GM23338 (cell line): ENCODE results near the gene CUEDC1. TPM values are rescaled to one million over a fixed set of nuclear protein-coding genes. Genes with fewer than 3 reads are reported as not detected.

Source experiments
- ATAC-seq: fragments of 200-7000 bp; cut with Tn5 transposase; 3 replicates; pipeline ENCODE4 v1.9.1; 2020
- DNase-seq: peaks from one replicate; pipeline ENCODE4 v3.0.0-alpha.2; 2015; ENCODE audit warnings: low spot score
- H2AFZ ChIP-seq: fragments of 200-600 bp; sonication (generic); 2 replicates; pipeline ENCODE4 v1.8.0; 2016; ENCODE audit warnings: antibody characterized with exemption, mild to moderate bottlenecking, moderate library complexity
- H3F3A ChIP-seq: fragments of 200-600 bp; sonication (generic); replicated peaks from 2 replicates; pipeline ENCODE4 v1.8.0; 2017; ENCODE audit warnings: antibody characterized with exemption, mixed run types, low read depth
- H3K27ac ChIP-seq: fragments of 200-600 bp; sonication (generic); 2 replicates; pipeline ENCODE4 v1.6.1; 2016; ENCODE audit warnings: low read depth
- H3K27me3 ChIP-seq: fragments of 200-600 bp; sonication (generic); 2 replicates; pipeline ENCODE4 v1.8.0; 2016; ENCODE audit warnings: mild to moderate bottlenecking, mixed run types, moderate library complexity; ENCODE audit not compliant: insufficient read depth
- H3K36me3 ChIP-seq: fragments of 200-600 bp; sonication (generic); 2 replicates; pipeline ENCODE4 v1.8.0; 2016; ENCODE audit warnings: mild to moderate bottlenecking; ENCODE audit not compliant: insufficient read depth
- H3K4me1 ChIP-seq: fragments of 200-600 bp; sonication (generic); 2 replicates; pipeline ENCODE4 v1.8.0; 2016; ENCODE audit warnings: mild to moderate bottlenecking, moderate library complexity; ENCODE audit not compliant: insufficient read depth
- H3K4me2 ChIP-seq: fragments of 200-600 bp; sonication (generic); 2 replicates; pipeline ENCODE4 v1.7.1; 2017; ENCODE audit warnings: mixed run types
- H3K4me3 ChIP-seq: fragments of 200-600 bp; sonication (generic); 2 replicates; pipeline ENCODE4 v1.6.1; 2016; ENCODE audit warnings: mixed run types
- H3K79me2 ChIP-seq: fragments of 200-600 bp; sonication (generic); replicated peaks from 2 replicates; pipeline ENCODE4 v1.8.0; 2017; ENCODE audit warnings: mild to moderate bottlenecking; ENCODE audit not compliant: insufficient read depth
- H3K9me2 ChIP-seq: fragments of 200-600 bp; sonication (generic); 2 replicates; pipeline ENCODE4 v1.8.0; 2017; ENCODE audit not compliant: insufficient read depth
- H4K20me1 ChIP-seq: fragments of 200-600 bp; sonication (generic); replicated peaks from 2 replicates; pipeline ENCODE4 v1.8.0; 2017; ENCODE audit warnings: mild to moderate bottlenecking; ENCODE audit not compliant: insufficient read depth
- H3K27ac Mint-ChIP-seq: 2 replicates; pipeline ENCODE4 v1.8.0; 2020; ENCODE audit warnings: inconsistent platforms, mild to moderate bottlenecking, moderate library complexity, mixed read lengths
- H3K27me3 Mint-ChIP-seq: 3 replicates; pipeline ENCODE4 v1.8.0; 2022; ENCODE audit warnings: low read depth, mild to moderate bottlenecking, moderate library complexity, mixed read lengths, inconsistent platforms; ENCODE audit not compliant: insufficient read depth, poor library complexity
- H3K36me3 Mint-ChIP-seq: 3 replicates; pipeline ENCODE4 v1.8.0; 2021; ENCODE audit warnings: low read depth, mild to moderate bottlenecking, inconsistent platforms, moderate library complexity, mixed read lengths
- H3K4me1 Mint-ChIP-seq: 3 replicates; pipeline ENCODE4 v1.8.0; 2020; ENCODE audit warnings: mild to moderate bottlenecking, inconsistent platforms, mixed read lengths
- H3K4me3 Mint-ChIP-seq: 3 replicates; pipeline ENCODE4 v1.8.0; 2021; ENCODE audit warnings: moderate library complexity, mild to moderate bottlenecking, inconsistent platforms, mixed read lengths
- H3K9me3 Mint-ChIP-seq: 3 replicates; pipeline ENCODE4 v1.8.0; 2020; ENCODE audit warnings: moderate library complexity, mild to moderate bottlenecking, inconsistent platforms, mixed read lengths
- NANOG ChIP-seq: IDR thresholded peaks from 2 replicates; pipeline ENCODE4 v1.6.1; 2016; ENCODE audit warnings: antibody characterized with exemption, borderline replicate concordance
- polyA plus RNA-seq: library from polyadenylated mRNA; unstranded; fragments of >200 nt; fragmentation: Nextera tagmentation; extraction: Ambion mirVana; gene quantifications from 2 replicates; pipeline ENCODE4 v1.2.1, GENCODE V29; 2016
- total RNA-seq: library from RNA; depleted of rRNA; stranded (reverse); fragments of >200 nt; shearing (Covaris generic); gene quantifications from 2 replicates; pipeline ENCODE4 v1.2.3, GENCODE V29; 2014
- TF ChIP-seq, protein P1 (sequence below), 2 experiments: fragments of 200-600 bp in 1 of 2; sonication (generic) in 1 of 2; conservative IDR thresholded peaks; 2 replicates each; pipeline versions ENCODE4 v1.5.1 to v1.6.1; 2016 to 2017; ENCODE audit warnings: antibody characterized with exemption in 2 of 2, low read depth in 2 of 2, mild to moderate bottlenecking in 2 of 2, moderate library complexity in 1 of 2
- TF ChIP-seq, protein P2 (sequence below): fragments of 250-450 bp; sonication (Bioruptor Pico); IDR thresholded peaks from 2 replicates; pipeline ENCODE4 v1.5.0; 2020; ENCODE audit warnings: mild to moderate bottlenecking, moderate library complexity
- TF ChIP-seq, protein P3 (sequence below): IDR thresholded peaks from 2 replicates; pipeline ENCODE4 v1.6.1; 2016; ENCODE audit warnings: antibody characterized with exemption

Gene CUEDC1
- total and polyA plus RNA-seq, 2 experiments from 2014 or later = 3.0 to 7.7 TPM

DNA sequence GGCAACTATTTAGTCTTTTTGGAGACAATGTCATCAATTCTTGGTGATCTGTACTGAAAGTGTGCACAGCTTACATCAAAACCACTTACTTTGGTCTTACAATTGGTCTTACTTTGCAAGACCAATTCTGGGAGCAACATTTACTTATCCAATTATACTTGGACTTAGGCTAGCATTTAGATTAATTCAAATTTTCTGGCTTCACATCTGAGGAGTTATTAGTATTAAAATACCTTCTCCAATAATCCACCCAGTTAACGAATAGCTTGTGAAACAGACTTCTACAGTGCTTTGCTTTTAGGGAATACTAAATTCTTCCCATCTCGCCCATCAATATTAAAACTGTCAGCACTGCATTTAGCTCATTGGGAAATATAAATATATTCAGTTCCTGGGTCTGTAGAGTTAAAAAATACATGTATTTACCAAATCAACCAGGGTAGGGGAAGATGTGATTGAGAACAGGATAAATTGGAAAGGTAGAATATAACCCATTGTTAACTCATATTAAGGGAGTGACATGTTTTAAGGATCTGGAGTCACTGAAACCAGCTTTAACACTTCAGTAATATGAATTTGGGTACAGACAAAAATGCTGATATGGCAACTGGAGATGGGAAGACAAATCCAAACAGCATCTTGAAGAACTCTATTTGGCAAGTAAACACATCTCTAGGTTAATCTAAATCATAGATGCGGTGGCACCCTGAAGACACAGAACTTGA, 42.0 kb upstream of the CUEDC1 start (continued):
- TF ChIP-seq, protein P1, sequence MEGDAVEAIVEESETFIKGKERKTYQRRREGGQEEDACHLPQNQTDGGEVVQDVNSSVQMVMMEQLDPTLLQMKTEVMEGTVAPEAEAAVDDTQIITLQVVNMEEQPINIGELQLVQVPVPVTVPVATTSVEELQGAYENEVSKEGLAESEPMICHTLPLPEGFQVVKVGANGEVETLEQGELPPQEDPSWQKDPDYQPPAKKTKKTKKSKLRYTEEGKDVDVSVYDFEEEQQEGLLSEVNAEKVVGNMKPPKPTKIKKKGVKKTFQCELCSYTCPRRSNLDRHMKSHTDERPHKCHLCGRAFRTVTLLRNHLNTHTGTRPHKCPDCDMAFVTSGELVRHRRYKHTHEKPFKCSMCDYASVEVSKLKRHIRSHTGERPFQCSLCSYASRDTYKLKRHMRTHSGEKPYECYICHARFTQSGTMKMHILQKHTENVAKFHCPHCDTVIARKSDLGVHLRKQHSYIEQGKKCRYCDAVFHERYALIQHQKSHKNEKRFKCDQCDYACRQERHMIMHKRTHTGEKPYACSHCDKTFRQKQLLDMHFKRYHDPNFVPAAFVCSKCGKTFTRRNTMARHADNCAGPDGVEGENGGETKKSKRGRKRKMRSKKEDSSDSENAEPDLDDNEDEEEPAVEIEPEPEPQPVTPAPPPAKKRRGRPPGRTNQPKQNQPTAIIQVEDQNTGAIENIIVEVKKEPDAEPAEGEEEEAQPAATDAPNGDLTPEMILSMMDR (conservative IDR thresholded peaks at IDR 0.05; ENCODE audit: low read depth in 2 of 2) = no peak
- TF ChIP-seq, protein P2, sequence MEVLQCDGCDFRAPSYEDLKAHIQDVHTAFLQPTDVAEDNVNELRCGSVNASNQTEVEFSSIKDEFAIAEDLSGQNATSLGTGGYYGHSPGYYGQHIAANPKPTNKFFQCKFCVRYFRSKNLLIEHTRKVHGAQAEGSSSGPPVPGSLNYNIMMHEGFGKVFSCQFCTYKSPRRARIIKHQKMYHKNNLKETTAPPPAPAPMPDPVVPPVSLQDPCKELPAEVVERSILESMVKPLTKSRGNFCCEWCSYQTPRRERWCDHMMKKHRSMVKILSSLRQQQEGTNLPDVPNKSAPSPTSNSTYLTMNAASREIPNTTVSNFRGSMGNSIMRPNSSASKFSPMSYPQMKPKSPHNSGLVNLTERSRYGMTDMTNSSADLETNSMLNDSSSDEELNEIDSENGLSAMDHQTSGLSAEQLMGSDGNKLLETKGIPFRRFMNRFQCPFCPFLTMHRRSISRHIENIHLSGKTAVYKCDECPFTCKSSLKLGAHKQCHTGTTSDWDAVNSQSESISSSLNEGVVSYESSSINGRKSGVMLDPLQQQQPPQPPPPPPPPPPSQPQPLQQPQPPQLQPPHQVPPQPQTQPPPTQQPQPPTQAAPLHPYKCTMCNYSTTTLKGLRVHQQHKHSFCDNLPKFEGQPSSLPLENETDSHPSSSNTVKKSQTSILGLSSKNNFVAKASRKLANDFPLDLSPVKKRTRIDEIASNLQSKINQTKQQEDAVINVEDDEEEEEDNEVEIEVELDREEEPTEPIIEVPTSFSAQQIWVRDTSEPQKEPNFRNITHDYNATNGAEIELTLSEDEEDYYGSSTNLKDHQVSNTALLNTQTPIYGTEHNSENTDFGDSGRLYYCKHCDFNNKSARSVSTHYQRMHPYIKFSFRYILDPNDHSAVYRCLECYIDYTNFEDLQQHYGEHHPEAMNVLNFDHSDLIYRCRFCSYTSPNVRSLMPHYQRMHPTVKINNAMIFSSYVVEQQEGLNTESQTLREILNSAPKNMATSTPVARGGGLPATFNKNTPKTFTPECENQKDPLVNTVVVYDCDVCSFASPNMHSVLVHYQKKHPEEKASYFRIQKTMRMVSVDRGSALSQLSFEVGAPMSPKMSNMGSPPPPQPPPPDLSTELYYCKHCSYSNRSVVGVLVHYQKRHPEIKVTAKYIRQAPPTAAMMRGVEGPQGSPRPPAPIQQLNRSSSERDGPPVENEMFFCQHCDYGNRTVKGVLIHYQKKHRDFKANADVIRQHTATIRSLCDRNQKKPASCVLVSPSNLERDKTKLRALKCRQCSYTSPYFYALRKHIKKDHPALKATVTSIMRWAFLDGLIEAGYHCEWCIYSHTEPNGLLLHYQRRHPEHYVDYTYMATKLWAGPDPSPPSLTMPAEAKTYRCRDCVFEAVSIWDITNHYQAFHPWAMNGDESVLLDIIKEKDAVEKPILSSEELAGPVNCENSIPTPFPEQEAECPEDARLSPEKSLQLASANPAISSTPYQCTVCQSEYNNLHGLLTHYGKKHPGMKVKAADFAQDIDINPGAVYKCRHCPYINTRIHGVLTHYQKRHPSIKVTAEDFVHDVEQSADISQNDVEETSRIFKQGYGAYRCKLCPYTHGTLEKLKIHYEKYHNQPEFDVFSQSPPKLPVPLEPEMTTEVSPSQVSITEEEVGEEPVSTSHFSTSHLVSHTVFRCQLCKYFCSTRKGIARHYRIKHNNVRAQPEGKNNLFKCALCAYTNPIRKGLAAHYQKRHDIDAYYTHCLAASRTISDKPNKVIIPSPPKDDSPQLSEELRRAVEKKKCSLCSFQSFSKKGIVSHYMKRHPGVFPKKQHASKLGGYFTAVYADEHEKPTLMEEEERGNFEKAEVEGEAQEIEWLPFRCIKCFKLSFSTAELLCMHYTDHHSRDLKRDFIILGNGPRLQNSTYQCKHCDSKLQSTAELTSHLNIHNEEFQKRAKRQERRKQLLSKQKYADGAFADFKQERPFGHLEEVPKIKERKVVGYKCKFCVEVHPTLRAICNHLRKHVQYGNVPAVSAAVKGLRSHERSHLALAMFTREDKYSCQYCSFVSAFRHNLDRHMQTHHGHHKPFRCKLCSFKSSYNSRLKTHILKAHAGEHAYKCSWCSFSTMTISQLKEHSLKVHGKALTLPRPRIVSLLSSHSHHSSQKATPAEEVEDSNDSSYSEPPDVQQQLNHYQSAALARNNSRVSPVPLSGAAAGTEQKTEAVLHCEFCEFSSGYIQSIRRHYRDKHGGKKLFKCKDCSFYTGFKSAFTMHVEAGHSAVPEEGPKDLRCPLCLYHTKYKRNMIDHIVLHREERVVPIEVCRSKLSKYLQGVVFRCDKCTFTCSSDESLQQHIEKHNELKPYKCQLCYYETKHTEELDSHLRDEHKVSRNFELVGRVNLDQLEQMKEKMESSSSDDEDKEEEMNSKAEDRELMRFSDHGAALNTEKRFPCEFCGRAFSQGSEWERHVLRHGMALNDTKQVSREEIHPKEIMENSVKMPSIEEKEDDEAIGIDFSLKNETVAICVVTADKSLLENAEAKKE = no peak
- no peak for TF ChIP-seq NANOG

DNA sequence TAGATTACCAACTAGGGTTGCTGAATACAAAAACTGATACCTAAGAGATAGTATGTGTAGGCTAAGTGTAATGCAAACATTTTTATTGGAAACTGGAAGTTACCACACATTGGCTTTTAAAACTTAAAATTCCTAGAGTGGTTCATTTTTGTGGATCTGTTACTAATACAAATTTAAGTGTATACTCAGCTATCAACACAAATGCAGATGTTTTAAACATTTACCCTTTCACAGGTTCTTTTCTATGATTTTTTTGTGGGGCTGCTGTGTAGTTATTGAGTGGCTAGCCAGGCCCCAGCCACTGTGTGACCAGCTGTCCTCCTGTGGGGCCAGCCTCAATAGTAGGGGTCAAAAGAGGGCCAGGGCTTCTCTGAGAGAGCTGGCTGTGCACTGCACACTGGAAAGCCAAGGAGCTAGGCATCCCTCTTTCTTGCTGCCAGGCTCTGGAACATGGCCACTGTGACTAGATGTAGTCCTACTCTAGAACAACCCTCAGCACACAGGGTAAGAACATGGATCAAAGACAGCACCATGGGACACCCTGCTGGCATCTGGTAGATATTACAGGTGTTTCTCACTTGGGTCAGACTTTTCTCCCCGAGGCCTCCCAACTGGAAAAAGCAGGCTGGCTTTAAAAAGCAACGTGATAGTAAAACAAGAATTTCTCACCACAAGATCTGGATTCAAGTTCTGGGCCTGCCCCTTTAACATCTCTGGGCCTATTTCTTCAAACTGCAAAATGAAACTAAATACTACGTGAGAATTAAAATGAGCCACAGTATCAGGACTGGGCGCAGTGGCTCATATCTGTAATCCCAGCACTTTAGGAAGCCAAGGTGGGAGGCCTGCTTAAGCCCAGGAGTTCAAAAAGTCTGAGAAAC, 40.1 kb upstream of the CUEDC1 start:
- H3K36me3 ChIP-seq = no peaks in the 10 kb centered on the region; the same call in 1 of the 2 replicates
- Mint-ChIP-seq H3K9me3 (no peaks in the 10 kb centered on the region), H3K27me3 (peaks cover 2% of the 10 kb centered on the region), H3K4me3 (no peak overlapping the region), H3K4me1 (peaks cover 43% of the 10 kb centered on the region), H3K27ac (no peak overlapping the region), H3K36me3 (peaks cover 42% of the 10 kb centered on the region; the same call in 2 of the 3 replicates)
- H3K9me2 ChIP-seq = no peaks in the 10 kb centered on the region
- H3K4me2 ChIP-seq = no peak overlapping the region
- H3K4me1 ChIP-seq = peaks cover 6% of the 10 kb centered on the region; the same call in 1 of the 2 replicates
- H2AFZ ChIP-seq = no peak overlapping the region
- H4K20me1 ChIP-seq = peaks cover 11% of the 10 kb centered on the region
- ATAC-seq (peak; percentile 77), DNase-seq (peak; percentile 90)
- H3F3A ChIP-seq = peaks cover under 1% of the 10 kb centered on the region; the same call in 1 of the 2 replicates
- H3K79me2 ChIP-seq = no peaks in the 10 kb centered on the region
- H3K27me3 ChIP-seq = no peaks in the 10 kb centered on the region
- H3K4me3 ChIP-seq = no peak overlapping the region
- H3K27ac ChIP-seq = peak overlapping the region; percentile 15; the same call in 1 of the 2 replicates
- TF ChIP-seq, protein P3, sequence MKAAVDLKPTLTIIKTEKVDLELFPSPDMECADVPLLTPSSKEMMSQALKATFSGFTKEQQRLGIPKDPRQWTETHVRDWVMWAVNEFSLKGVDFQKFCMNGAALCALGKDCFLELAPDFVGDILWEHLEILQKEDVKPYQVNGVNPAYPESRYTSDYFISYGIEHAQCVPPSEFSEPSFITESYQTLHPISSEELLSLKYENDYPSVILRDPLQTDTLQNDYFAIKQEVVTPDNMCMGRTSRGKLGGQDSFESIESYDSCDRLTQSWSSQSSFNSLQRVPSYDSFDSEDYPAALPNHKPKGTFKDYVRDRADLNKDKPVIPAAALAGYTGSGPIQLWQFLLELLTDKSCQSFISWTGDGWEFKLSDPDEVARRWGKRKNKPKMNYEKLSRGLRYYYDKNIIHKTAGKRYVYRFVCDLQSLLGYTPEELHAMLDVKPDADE = no peak
